PC-9 (cell line): Measurements from ENCODE around the gene MUS81.

Source experiments
- CTCF ChIP-seq: fragments of 200-600 bp; sonication (generic); conservative IDR thresholded peaks from 2 replicates; pipeline ENCODE4 v1.6.1; 2017; ENCODE audit warnings: mixed run types, antibody characterized with exemption, mild to moderate bottlenecking, moderate library complexity
- EZH2 ChIP-seq: fragments of 200-600 bp; sonication (generic); IDR thresholded peaks from 2 replicates; pipeline ENCODE4 v1.8.0; 2017; ENCODE audit warnings: antibody characterized with exemption, low read depth

GRCh38 chr11:65817835-65818680 lies 42.2 kb upstream of the MUS81 start:
- TF ChIP-seq CTCF (peak; percentile 96), EZH2 (no peak)
